ENCODE measurements around the gene CWC25. TPM values are rescaled to one million over a fixed set of nuclear protein-coding genes. Genes with fewer than 3 reads are reported as not detected.

The CWC25 gene
- 8.1 TPM for total RNA-seq

GRCh38 chr17:38824899-38825761 lies at the start of gene CWC25:
TSS of gene CWC25 (minus strand) at chr17:38825321. CDS start at chr17:38825183, 138 bp downstream.

GRCh38 chr17:38869526-38870258 lies 44.6 kb upstream of the CWC25 start, which contains the start of gene LASP1:
TSS of gene LASP1 (plus strand) at chr17:38870058. CDS start at chr17:38870190, 132 bp downstream.

DNA sequence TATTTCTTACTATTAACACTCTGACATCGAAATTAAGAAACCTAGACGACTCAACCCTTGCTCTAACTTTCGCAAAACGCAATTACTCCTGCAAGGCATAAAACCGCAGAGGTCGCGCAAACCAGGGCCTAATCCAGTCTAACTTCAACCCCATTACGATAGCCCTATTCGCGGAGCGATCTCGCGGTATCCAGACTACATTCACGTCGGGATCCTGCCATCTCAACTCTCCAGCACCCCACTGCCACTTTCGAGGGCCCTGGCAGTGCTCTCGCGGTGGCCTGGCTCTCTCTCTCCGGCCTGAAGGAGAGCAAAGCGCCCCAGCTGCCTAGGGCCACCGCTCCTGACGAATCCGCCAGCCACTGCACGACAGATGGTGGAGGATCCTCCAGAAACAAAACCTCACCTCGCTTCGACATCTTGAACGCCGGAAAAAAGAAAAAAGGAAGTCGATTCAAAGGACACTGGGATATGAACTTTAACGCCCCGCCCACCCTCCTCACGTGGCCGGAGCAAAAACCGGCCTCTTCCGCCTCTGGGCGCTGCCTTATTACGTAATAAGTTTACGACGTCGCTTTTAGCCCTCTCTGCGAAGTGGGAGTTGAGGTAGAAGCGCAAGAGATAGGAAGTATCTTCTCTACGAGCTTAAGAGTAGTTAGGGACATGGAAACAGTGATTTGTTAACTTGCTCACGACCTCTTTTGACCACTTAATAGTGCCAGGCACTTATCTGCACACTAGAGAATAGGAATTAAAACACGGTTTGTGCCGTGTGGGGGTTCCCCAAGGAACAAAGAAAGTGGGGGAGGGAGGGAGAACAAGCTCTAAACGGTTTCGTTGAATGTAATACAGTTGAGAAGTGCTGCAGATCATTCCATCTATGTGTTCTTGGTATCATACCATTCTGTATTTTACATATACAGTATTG lies 28.4 kb upstream of the CWC25 start, which contains the start of gene RPL23:
RPL23 (minus strand) TSS at position 430 of the 928 bp plus-strand sequence; CDS start at position 419, 11 bp downstream.

DNA sequence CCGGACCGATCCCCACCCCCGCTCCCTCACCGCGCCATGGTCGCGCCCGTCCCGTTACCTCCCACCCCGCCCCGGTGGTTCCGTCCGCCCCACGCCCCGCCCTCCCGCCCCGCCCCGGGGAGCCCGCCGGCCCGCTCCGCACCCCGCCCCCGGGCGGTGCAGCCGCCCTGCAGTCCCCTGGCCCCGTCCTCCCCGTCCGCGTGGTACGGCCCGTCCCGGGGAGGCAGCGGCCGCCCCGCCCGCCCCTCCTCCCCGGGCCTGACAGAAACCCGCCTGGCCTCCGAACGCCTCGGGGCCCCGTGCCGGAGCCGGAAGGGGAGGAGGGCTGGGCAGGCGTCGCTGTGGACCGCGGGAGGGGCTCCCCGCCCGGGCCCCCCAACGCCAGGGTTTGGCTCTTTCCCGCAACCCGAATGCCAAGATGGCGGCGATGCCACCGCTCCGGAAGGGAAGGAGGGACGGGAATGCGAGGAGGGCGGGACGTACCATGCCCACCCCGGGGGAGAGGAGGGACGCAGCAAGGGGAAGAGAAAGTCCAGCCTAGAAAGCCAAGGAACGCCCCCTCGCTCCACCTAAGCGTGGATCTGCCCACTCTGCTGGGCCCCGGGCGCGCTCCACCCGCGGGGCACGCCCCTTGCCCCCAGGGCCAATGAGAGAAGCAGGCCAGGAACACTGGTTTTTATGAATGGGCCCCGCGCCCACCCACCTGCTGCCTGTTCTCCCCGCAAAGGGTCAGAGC lies 25.5 kb downstream of the CWC25 start, which contains the start of gene PIP4K2B:
PIP4K2B (minus strand) TSS at position 56 of the 736 bp plus-strand sequence. CDS start 132 bp downstream, outside the sequence.

DNA sequence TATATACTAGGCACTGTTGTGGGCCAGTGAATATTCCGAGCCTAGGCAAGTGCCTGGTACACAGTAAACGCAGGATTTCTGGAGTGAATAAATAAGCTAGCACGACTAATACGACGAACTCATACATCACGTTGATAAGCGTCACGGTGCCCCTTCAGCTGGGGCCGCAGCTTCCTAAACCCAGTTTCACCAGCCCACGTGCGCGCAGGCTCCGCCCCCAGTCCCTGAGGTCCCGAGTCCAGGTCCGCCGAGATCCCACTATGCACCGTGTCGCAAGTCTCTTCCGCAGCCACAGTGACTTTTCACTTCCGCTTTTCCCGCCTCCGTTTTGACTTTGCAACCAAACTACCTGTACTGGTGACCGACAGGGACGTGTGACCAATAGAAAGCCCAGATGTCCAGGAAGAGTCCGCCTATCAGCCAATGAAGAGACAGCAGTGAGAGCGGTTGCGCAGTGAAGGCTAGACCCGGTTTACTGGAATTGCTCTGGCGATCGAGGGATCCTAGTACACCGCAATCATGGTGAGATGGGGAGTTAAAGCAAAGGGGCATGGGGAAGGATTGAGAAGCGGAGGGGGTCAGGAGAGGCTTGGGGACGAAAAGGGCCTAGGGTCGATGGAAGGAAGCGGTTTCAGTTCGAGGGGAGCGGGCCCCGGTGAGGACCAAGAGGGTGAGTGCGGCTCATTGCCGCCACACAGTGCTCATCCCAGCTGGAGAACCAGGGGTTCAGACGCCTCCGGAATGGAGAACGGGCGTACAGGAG lies 72.6 kb downstream of the CWC25 start, which contains the start of gene PSMB3:
PSMB3 (plus strand) TSS at position 434 of the 763 bp plus-strand sequence; CDS start at position 520, 86 bp downstream.

Small RNA genes within 50 kb of the gene (small RNA-seq; reads per million reads assigned to genes)
- gene MIR4727 (ENCODE audit: low replicate concordance), result not detected
- gene RNU6-866P (ENCODE audit: low replicate concordance), result not detected
- gene SNORA21 (ENCODE audit: low replicate concordance), result not detected
- not detected for gene SNORA21B (ENCODE audit: low replicate concordance)

Other genes with a start within 250 kb of the CWC25 start
- 42.3 TPM for gene SRCIN1, start 219.4 kb downstream of the CWC25 start, total RNA-seq
- 0.94 TPM for gene EPOP, start 150.4 kb downstream of the CWC25 start, total RNA-seq
- gene MLLT6, start 120.0 kb downstream of the CWC25 start, total RNA-seq, result 52.6 TPM
- 1.9 TPM for gene CISD3, start 95.0 kb downstream of the CWC25 start, total RNA-seq
- 15.7 TPM for gene PCGF2, start 77.0 kb downstream of the CWC25 start, total RNA-seq
- 104 TPM for gene PSMB3, start 72.6 kb downstream of the CWC25 start, total RNA-seq
- 182 TPM for gene PIP4K2B, start 25.8 kb downstream of the CWC25 start, total RNA-seq
- gene RPL23, start 28.4 kb upstream of the CWC25 start, total RNA-seq, result 917 TPM
- gene LASP1, start 44.7 kb upstream of the CWC25 start, total RNA-seq, result 77.9 TPM
- not detected for gene FBXO47, start 142.1 kb upstream of the CWC25 start, total RNA-seq

Data from parietal lobe (tissue), 2 donors.